Astrocyte (in vitro differentiated cells and primary cell): ENCODE results near the gene PRKCA. TPM values are rescaled to one million over a fixed set of nuclear protein-coding genes. Genes with fewer than 3 reads are reported as not detected.

Source experiments
- DNase-seq: peaks from one replicate; pipeline ENCODE4 v3.0.0-alpha.2; 2010; ENCODE audit warnings: low read depth
- FAIRE-seq: peaks from 2 replicates; lab custom pipeline; 2011; peaks lifted over from hg19 to GRCh38; lab: Jason Lieb, UNC
- H2AFZ ChIP-seq: 2 replicates; pipeline ENCODE4 v1.6.0; 2012; ENCODE audit warnings: low read depth, low read length, inconsistent platforms
- H3K27ac ChIP-seq: 2 replicates; pipeline ENCODE4 v1.5.1; 2011; ENCODE audit warnings: low read depth, low read length, inconsistent platforms
- H3K27me3 ChIP-seq: 2 replicates; pipeline ENCODE4 v1.6.0; 2011; ENCODE audit warnings: low read length, inconsistent platforms; ENCODE audit not compliant: insufficient read depth
- H3K36me3 ChIP-seq: 2 replicates; pipeline ENCODE4 v1.5.1; 2011; ENCODE audit warnings: low read length, inconsistent platforms; ENCODE audit not compliant: insufficient read depth
- H3K4me1 ChIP-seq: 2 replicates; pipeline ENCODE4 v1.5.1; 2011; ENCODE audit warnings: low read length, inconsistent platforms; ENCODE audit not compliant: insufficient read depth
- H3K4me2 ChIP-seq: 2 replicates; pipeline ENCODE4 v1.6.0; 2012; ENCODE audit warnings: low read length, inconsistent platforms
- H3K4me3 ChIP-seq: 2 replicates; pipeline ENCODE4 v1.5.1; 2011; ENCODE audit warnings: low read depth, mild to moderate bottlenecking, low read length, inconsistent platforms; ENCODE audit not compliant: insufficient read depth
- H3K79me2 ChIP-seq: 2 replicates; pipeline ENCODE4 v1.6.0; 2012; ENCODE audit warnings: mild to moderate bottlenecking, low read length, inconsistent platforms; ENCODE audit not compliant: insufficient read depth
- H3K9ac ChIP-seq: 2 replicates; pipeline ENCODE4 v1.6.0; 2012; ENCODE audit warnings: mild to moderate bottlenecking, low read length, inconsistent platforms
- H3K9me3 ChIP-seq: 2 replicates; pipeline ENCODE4 v1.5.1; 2012; ENCODE audit warnings: low read depth, mild to moderate bottlenecking, low read length, inconsistent platforms; ENCODE audit not compliant: insufficient read depth
- H4K20me1 ChIP-seq: 2 replicates; pipeline ENCODE4 v1.6.0; 2012; ENCODE audit warnings: low read length, inconsistent platforms; ENCODE audit not compliant: insufficient read depth
- H3K27ac Mint-ChIP-seq: one replicate; pipeline ENCODE4 v1.8.0; 2021; ENCODE audit warnings: mild to moderate bottlenecking, mixed read lengths; ENCODE audit not compliant: unreplicated experiment
- H3K27me3 Mint-ChIP-seq: one replicate; pipeline ENCODE4 v1.8.0; 2021; ENCODE audit warnings: low read depth, mixed read lengths; ENCODE audit not compliant: unreplicated experiment
- H3K36me3 Mint-ChIP-seq: one replicate; pipeline ENCODE4 v1.8.0; 2021; ENCODE audit warnings: low read depth, mixed read lengths; ENCODE audit not compliant: unreplicated experiment
- H3K4me1 Mint-ChIP-seq: one replicate; pipeline ENCODE4 v1.8.0; 2021; ENCODE audit warnings: low read depth, mixed read lengths; ENCODE audit not compliant: unreplicated experiment
- H3K4me3 Mint-ChIP-seq: one replicate; pipeline ENCODE4 v1.8.0; 2021; ENCODE audit warnings: mild to moderate bottlenecking, moderate library complexity, mixed read lengths; ENCODE audit not compliant: unreplicated experiment
- H3K9me3 Mint-ChIP-seq: one replicate; pipeline ENCODE4 v1.8.0; 2021; ENCODE audit warnings: mild to moderate bottlenecking, mixed read lengths; ENCODE audit not compliant: unreplicated experiment
- CTCF ChIP-seq: IDR thresholded peaks from 2 replicates; pipeline ENCODE4 v1.5.1; 2011; ENCODE audit warnings: low read depth, mild to moderate bottlenecking, inconsistent platforms, low read length, moderate library complexity; ENCODE audit not compliant: insufficient read depth
- EZH2 ChIP-seq: IDR thresholded peaks from 2 replicates; pipeline ENCODE4 v1.6.1; 2012; ENCODE audit warnings: mild to moderate bottlenecking, low read length, inconsistent platforms; ENCODE audit not compliant: insufficient read depth
- total RNA-seq: library from RNA; stranded (reverse); gene quantifications from 2 replicates; pipeline ENCODE4 v1.2.1, GENCODE V29; 2021

PRKCA gene
- total RNA-seq, 1 donor from 2014 or later: 49.9 TPM

GRCh38 chr17:66593116-66593515, 290.7 kb downstream of the PRKCA start:
- no peak for FAIRE-seq
- no peak overlapping the region for H2AFZ ChIP-seq

GRCh38 chr17:66595893-66596292, 293.5 kb downstream of the PRKCA start:
- no peaks in the 10 kb centered on the region for H3K27me3 Mint-ChIP-seq
- Histone ChIP-seq H3K79me2 (no peaks in the 10 kb centered on the region), H2AFZ (no peak overlapping the region), H3K27me3 (no peaks in the 10 kb centered on the region), H3K36me3 (no peaks in the 10 kb centered on the region), H3K9ac (no peak overlapping the region), H3K4me2 (no peak overlapping the region), H3K27ac (no peak overlapping the region), H4K20me1 (no peaks in the 10 kb centered on the region), H3K9me3 (no peaks in the 10 kb centered on the region), H3K4me1 (no peaks in the 10 kb centered on the region), H3K4me3 (no peak overlapping the region)
- FAIRE-seq (no peak), DNase-seq (no peak)
- H3K4me3 Mint-ChIP-seq: no peak overlapping the region
- H3K4me1 Mint-ChIP-seq: no peaks in the 10 kb centered on the region
- TF ChIP-seq EZH2: no peak
- TF ChIP-seq CTCF: no peak
- no peak overlapping the region for H3K27ac Mint-ChIP-seq
- no peaks in the 10 kb centered on the region for H3K36me3 Mint-ChIP-seq
- H3K9me3 Mint-ChIP-seq: peaks cover 1% of the 10 kb centered on the region

More at GRCh38 chr17:66593116-66593515, 290.7 kb downstream of the PRKCA start:
- no peak for DNase-seq
- H3K36me3 ChIP-seq: no peaks in the 10 kb centered on the region
- H3K27ac ChIP-seq: no peak overlapping the region
- TF ChIP-seq EZH2 (no peak), CTCF (no peak)
- no peaks in the 10 kb centered on the region for H3K4me1 Mint-ChIP-seq
- H4K20me1 ChIP-seq: peaks cover 12% of the 10 kb centered on the region
- no peak overlapping the region for H3K4me3 Mint-ChIP-seq
- no peaks in the 10 kb centered on the region for H3K9me3 ChIP-seq
- peaks cover 1% of the 10 kb centered on the region for H3K9me3 Mint-ChIP-seq
- no peaks in the 10 kb centered on the region for H3K27me3 ChIP-seq
- no peak overlapping the region for H3K9ac ChIP-seq
- H3K36me3 Mint-ChIP-seq: peaks cover 3% of the 10 kb centered on the region
- H3K27ac Mint-ChIP-seq: no peak overlapping the region
- H3K4me3 ChIP-seq: no peak overlapping the region
- no peaks in the 10 kb centered on the region for H3K27me3 Mint-ChIP-seq
- H3K4me2 ChIP-seq: no peak overlapping the region
- H3K4me1 ChIP-seq: no peaks in the 10 kb centered on the region
- H3K79me2 ChIP-seq: no peaks in the 10 kb centered on the region

- TF ChIP-seq CTCF: no peak
- no peak for TF ChIP-seq EZH2
- H3K79me2 ChIP-seq: no peaks in the 10 kb centered on the region
- H3K27ac Mint-ChIP-seq: peak overlapping the region; percentile 41
- DNase-seq (peak; percentile 88), FAIRE-seq (no peak)
- H3K36me3 ChIP-seq: no peaks in the 10 kb centered on the region
- peak overlapping the region; percentile 25 for H3K9ac ChIP-seq
- H3K4me2 ChIP-seq: peak overlapping the region; percentile 34
- no peaks in the 10 kb centered on the region for H3K36me3 Mint-ChIP-seq
- H3K27me3 ChIP-seq: no peaks in the 10 kb centered on the region
- no peak overlapping the region for H3K4me3 ChIP-seq
- peaks cover 5% of the 10 kb centered on the region for H3K4me1 ChIP-seq
- H4K20me1 ChIP-seq: peaks cover 8% of the 10 kb centered on the region
- H3K27ac ChIP-seq: peak overlapping the region; percentile 46
- no peaks in the 10 kb centered on the region for H3K27me3 Mint-ChIP-seq
- peak overlapping the region; percentile 46 for H3K4me3 Mint-ChIP-seq
- H3K9me3 Mint-ChIP-seq: no peaks in the 10 kb centered on the region
- H3K9me3 ChIP-seq: no peaks in the 10 kb centered on the region
- H3K4me1 Mint-ChIP-seq: peaks cover 14% of the 10 kb centered on the region
- H2AFZ ChIP-seq: no peak overlapping the region
These were observed 300.4 kb downstream of the PRKCA start for GRCh38 chr17:66602659-66603384.
